Spleen (tissue), 7 donors: ENCODE data around the gene COL21A1.

Experiments used
- POLR2A ChIP-seq, 3 donors: fragments of 450-650 bp; IDR thresholded peaks; one replicate each; pipeline ENCODE4 v1.5.1; 2017; ENCODE audit warnings: antibody characterized with exemption in 3 of 3, mild to moderate bottlenecking in 1 of 3
- POLR2AphosphoS5 ChIP-seq, 3 donors: sonication (generic); formaldehyde crosslinking; IDR thresholded peaks; one replicate each; pipeline ENCODE4 v1.5.1; 2017; ENCODE audit warnings: antibody characterized with exemption in 3 of 3
- TF ChIP-seq, protein P1 (sequence below), 11 experiments: fragments of 200-600 bp in 7 of 11; fragments of 450-650 bp in 4 of 11; sonication (generic) in 4 of 11; IDR thresholded peaks in 8 of 11; conservative IDR thresholded peaks in 3 of 11; 1 replicate in 7 of 11; 2 replicates in 4 of 11; pipeline versions ENCODE4 v1.4.0 to v1.8.0; 2016 to 2021; ENCODE audit warnings: antibody characterized with exemption in 11 of 11, inconsistent platforms in 4 of 11, mild to moderate bottlenecking in 1 of 11
- donor health status: DM: no; HTN: no; CAD: no; lungs with moderate emphysema.
- donor health status: DM: no; HTN: no; CAD: no.
- donor health status: DM: no; HTN: no; CAD: no.

DNA sequence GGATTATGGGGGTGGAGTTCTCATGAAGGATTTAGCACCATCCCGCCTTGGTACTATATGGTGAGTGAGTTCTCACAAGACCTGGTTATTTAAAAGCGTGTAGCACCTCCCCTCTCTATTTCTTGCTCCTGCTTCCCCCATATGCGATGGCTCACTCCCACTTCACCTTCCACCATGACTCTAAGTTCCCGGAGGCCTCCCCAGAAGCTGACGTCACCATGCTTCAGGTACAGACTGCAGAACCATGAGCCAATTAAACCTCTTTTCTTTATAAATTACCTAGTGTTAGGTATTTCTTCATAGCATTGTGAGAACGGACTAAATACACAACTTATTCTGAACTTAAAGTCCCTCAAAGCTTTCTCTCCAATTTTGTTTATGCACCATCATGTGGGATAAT, 208.6 kb downstream of the COL21A1 start:
- TF ChIP-seq, protein P1, sequence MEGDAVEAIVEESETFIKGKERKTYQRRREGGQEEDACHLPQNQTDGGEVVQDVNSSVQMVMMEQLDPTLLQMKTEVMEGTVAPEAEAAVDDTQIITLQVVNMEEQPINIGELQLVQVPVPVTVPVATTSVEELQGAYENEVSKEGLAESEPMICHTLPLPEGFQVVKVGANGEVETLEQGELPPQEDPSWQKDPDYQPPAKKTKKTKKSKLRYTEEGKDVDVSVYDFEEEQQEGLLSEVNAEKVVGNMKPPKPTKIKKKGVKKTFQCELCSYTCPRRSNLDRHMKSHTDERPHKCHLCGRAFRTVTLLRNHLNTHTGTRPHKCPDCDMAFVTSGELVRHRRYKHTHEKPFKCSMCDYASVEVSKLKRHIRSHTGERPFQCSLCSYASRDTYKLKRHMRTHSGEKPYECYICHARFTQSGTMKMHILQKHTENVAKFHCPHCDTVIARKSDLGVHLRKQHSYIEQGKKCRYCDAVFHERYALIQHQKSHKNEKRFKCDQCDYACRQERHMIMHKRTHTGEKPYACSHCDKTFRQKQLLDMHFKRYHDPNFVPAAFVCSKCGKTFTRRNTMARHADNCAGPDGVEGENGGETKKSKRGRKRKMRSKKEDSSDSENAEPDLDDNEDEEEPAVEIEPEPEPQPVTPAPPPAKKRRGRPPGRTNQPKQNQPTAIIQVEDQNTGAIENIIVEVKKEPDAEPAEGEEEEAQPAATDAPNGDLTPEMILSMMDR (IDR thresholded peaks at IDR 0.05 in 8 of 11, conservative IDR thresholded peaks at IDR 0.05 in 3 of 11) = no peak
- TF ChIP-seq POLR2A (IDR thresholded peaks at IDR 0.05) (no peak), POLR2AphosphoS5 (IDR thresholded peaks at IDR 0.05) (no peak)
